ENCODE measurements around the gene FIGNL2.

DNA sequence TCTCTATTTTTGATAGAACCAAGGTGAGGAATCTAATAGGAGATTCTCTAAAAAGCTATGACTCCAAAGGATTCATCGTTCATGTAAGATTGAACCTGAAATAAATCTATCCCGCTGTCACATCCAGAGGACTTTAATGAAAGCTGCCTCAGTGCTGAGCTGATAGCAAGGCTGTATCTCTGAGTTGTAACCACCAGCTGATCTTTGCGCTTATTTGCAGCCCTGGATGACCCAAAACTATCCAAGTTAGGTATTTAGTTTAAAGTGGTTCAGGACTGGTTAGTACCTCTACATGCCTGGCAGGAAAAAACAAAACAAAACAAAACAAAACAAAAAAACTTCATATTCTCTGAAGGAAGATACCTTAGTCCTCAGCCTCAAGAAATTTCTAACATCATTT lies 30.6 kb upstream of the FIGNL2 start:
- TF ChIP-seq CTCF (CRISPR knock-in tag; IDR thresholded peaks at IDR 0.05), result no peak
- no peak for TF ChIP-seq POLR2AphosphoS5 (IDR thresholded peaks at IDR 0.05; ENCODE audit: low read depth, low read length)

All from HepG2 (cell line).